ENCODE data around the gene DLG2.
"Not testable (repeated sequence)": the region's sequence is repeated elsewhere in the genome, so short reads cannot be mapped to it uniquely, and the experiment has no call there.

DLG2 gene

GRCh38 chr11:83744620-83745192 is 1882.4 kb downstream of the DLG2 start:
- FAIRE-seq: no peak

- no peak for FAIRE-seq
Observed at GRCh38 chr11:83736684-83737083, 1890.5 kb downstream of the DLG2 start.

- FAIRE-seq: no peak
Observed at GRCh38 chr11:83734120-83734519, 1893.0 kb downstream of the DLG2 start.

GRCh38 chr11:83731288-83731687 is 1895.9 kb downstream of the DLG2 start:
- not testable (repeated sequence) for FAIRE-seq

GRCh38 chr11:83728281-83728680 is 1898.9 kb downstream of the DLG2 start:
- FAIRE-seq: no peak

- no peak for FAIRE-seq
Observed at GRCh38 chr11:83727251-83727650, 1899.9 kb downstream of the DLG2 start.

- FAIRE-seq: no peak
Observed at GRCh38 chr11:83726316-83726715, 1900.8 kb downstream of the DLG2 start.

- no peak for FAIRE-seq
Observed at GRCh38 chr11:83725728-83726127, 1901.4 kb downstream of the DLG2 start.

GRCh38 chr11:83725269-83725560 is 1901.9 kb downstream of the DLG2 start:
- FAIRE-seq: no peak

- no peak for FAIRE-seq
Observed at GRCh38 chr11:83723999-83724398, 1903.1 kb downstream of the DLG2 start.

- no peak for FAIRE-seq
Observed at GRCh38 chr11:83722392-83723119, 1904.6 kb downstream of the DLG2 start.

GRCh38 chr11:83721263-83721662 is 1905.9 kb downstream of the DLG2 start:
- no peak for FAIRE-seq

- FAIRE-seq: no peak
Observed at GRCh38 chr11:83720675-83721074, 1906.5 kb downstream of the DLG2 start.

GRCh38 chr11:83717537-83717936 is 1909.6 kb downstream of the DLG2 start:
- no peak for FAIRE-seq

GRCh38 chr11:83715927-83716535 is 1911.1 kb downstream of the DLG2 start:
- FAIRE-seq: no peak

- FAIRE-seq: no peak
Observed at GRCh38 chr11:83713708-83714107, 1913.4 kb downstream of the DLG2 start.

GRCh38 chr11:83711106-83711527 is 1916.0 kb downstream of the DLG2 start:
- no peak for FAIRE-seq

- no peak for FAIRE-seq
Observed at GRCh38 chr11:83709434-83709833, 1917.7 kb downstream of the DLG2 start.

GRCh38 chr11:83706566-83706965 is 1920.6 kb downstream of the DLG2 start:
- no peak for FAIRE-seq

GRCh38 chr11:83702796-83703195 is 1924.3 kb downstream of the DLG2 start:
- FAIRE-seq: no peak

- FAIRE-seq: no peak
Observed at GRCh38 chr11:83697518-83697917, 1929.6 kb downstream of the DLG2 start.

- no peak for FAIRE-seq
Observed at GRCh38 chr11:83695046-83695445, 1932.1 kb downstream of the DLG2 start.

GRCh38 chr11:83694191-83694910 is 1932.8 kb downstream of the DLG2 start:
- FAIRE-seq: no peak
